Fibroblast of skin of abdomen (primary cell): ENCODE measurements around the gene CHI3L1.

ENCODE experiments used
- DNase-seq: peaks from one replicate; pipeline ENCODE4 v3.0.0-alpha.2; 2013

Gene CHI3L1

GRCh38 chr1:203130358-203130985 is 56.0 kb downstream of the CHI3L1 start:
- DNase-seq = no peak

- no peak for DNase-seq
These were observed 56.8 kb downstream of the CHI3L1 start for GRCh38 chr1:203129501-203130231.
